SK-N-SH (cell line): ENCODE results near the gene AK2. TPM values are rescaled to one million over a fixed set of nuclear protein-coding genes. Genes with fewer than 3 reads are reported as not detected.
A peak's percentile ranks its signal among the peaks of the same experiment; 100 is the strongest.

Experiments used
- CTCF ChIA-PET: fragments of 300-600, 350-600 bp; formaldehyde crosslinking; extraction: SDS; loops from one replicate; lab custom pipeline; 2021; lab: Yijun Ruan, JAX
- POLR2A ChIA-PET: fragments of 350-600 bp; sonication (Branson Sonifier 250); formaldehyde crosslinking; extraction: SDS; loops from one replicate; lab custom pipeline; 2020; ENCODE audit warnings: antibody characterized with exemption, inconsistent platforms; lab: Yijun Ruan, JAX
- DNase-seq: peaks from one replicate; pipeline ENCODE4 v3.0.0; 2012
- H2AFZ ChIP-seq: fragments of 200-600 bp; sonication (generic); 2 replicates; pipeline ENCODE4 v1.8.1; 2016; ENCODE audit warnings: antibody characterized with exemption, mild to moderate bottlenecking, low read depth
- H3F3A ChIP-seq: fragments of 200-600 bp; sonication (generic); replicated peaks from 2 replicates; pipeline ENCODE3; 2016; ENCODE audit warnings: antibody characterized with exemption, mild to moderate bottlenecking; ENCODE audit not compliant: insufficient read depth
- H3K27ac ChIP-seq, 2 experiments: fragments of 200-500 bp in 1 of 2; fragments of 200-600 bp in 1 of 2; sonication (Bioruptor generic) in 1 of 2; sonication (generic), shearing (Covaris generic) in 1 of 2; 2 replicates each; pipeline versions ENCODE4 v1.5.1 to v1.6.1; 2014 to 2016; ENCODE audit warnings: low read depth in 2 of 2, inconsistent platforms in 1 of 2, low read length in 1 of 2, mild to moderate bottlenecking in 1 of 2, mixed read lengths in 1 of 2
- H3K27me3 ChIP-seq: fragments of 200-600 bp; sonication (generic), shearing (Covaris generic); 2 replicates; pipeline ENCODE4 v1.6.1; 2016; ENCODE audit warnings: mixed run types; ENCODE audit not compliant: insufficient read depth
- H3K36me3 ChIP-seq, 2 experiments: fragments of 200-500 bp in 1 of 2; fragments of 200-600 bp in 1 of 2; sonication (Bioruptor generic) in 1 of 2; sonication (generic) in 1 of 2; replicated peaks in 1 of 2; 2 replicates each; pipeline versions ENCODE3 to v1.5.1; 2014 to 2016; ENCODE audit warnings: low read length in 1 of 2, mild to moderate bottlenecking in 1 of 2; ENCODE audit not compliant: insufficient read depth in 2 of 2, control insufficient read depth in 1 of 2
- H3K4me1 ChIP-seq, 2 experiments: fragments of 200-500 bp in 1 of 2; fragments of 200-600 bp in 1 of 2; sonication (Bioruptor generic) in 1 of 2; sonication (generic), shearing (Covaris generic) in 1 of 2; 2 replicates each; pipeline versions ENCODE4 v1.5.1 to v1.6.1; 2014 to 2016; ENCODE audit warnings: low read depth in 1 of 2, low read length in 1 of 2, mixed run types in 1 of 2; ENCODE audit not compliant: insufficient read depth in 2 of 2, control insufficient read depth in 1 of 2
- H3K4me2 ChIP-seq: fragments of 200-600 bp; sonication (generic), shearing (Covaris generic); 2 replicates; pipeline ENCODE4 v1.6.1; 2017; ENCODE audit warnings: mixed run types
- H3K4me3 ChIP-seq, 2 experiments: fragments of 200-500 bp in 1 of 2; fragments of 200-600 bp in 1 of 2; sonication (Bioruptor generic) in 1 of 2; sonication (generic), shearing (Covaris generic) in 1 of 2; 2 replicates each; pipeline versions ENCODE4 v1.5.1 to v1.8.1; 2014 to 2016; ENCODE audit warnings: low read depth in 2 of 2, inconsistent platforms in 1 of 2, low read length in 1 of 2, mild to moderate bottlenecking in 1 of 2, mixed read lengths in 1 of 2, moderate library complexity in 1 of 2
- H3K79me2 ChIP-seq: fragments of 200-600 bp; sonication (generic); 2 replicates; pipeline ENCODE4 v1.8.1; 2017; ENCODE audit warnings: mild to moderate bottlenecking; ENCODE audit not compliant: insufficient read depth
- H3K9ac ChIP-seq: fragments of 200-600 bp; sonication (generic); 2 replicates; pipeline ENCODE4 v1.6.1; 2017; ENCODE audit warnings: mixed run types
- H3K9me2 ChIP-seq: fragments of 200-600 bp; sonication (generic); 2 replicates; pipeline ENCODE4 v1.6.1; 2017; ENCODE audit warnings: mixed run types
- H3K9me3 ChIP-seq: fragments of 200-600 bp; sonication (generic); 2 replicates; pipeline ENCODE4 v1.6.1; 2017; ENCODE audit warnings: mixed run types, mild to moderate bottlenecking, moderate library complexity
- H4K20me1 ChIP-seq: fragments of 200-600 bp; sonication (generic); 2 replicates; pipeline ENCODE4 v1.6.1; 2017; ENCODE audit warnings: mild to moderate bottlenecking, mixed run types; ENCODE audit not compliant: insufficient read depth
- ELF1 ChIP-seq: IDR thresholded peaks from 2 replicates; pipeline ENCODE4 v1.4.0; 2012
- FOSL2 ChIP-seq: IDR thresholded peaks from 2 replicates; pipeline ENCODE4 v1.4.0; 2012; ENCODE audit warnings: low read depth, mild to moderate bottlenecking, moderate library complexity, borderline replicate concordance
- FOXJ3 ChIP-seq: sonication (generic); formaldehyde crosslinking; IDR thresholded peaks from 2 replicates; pipeline ENCODE4 v1.5.1; 2020; ENCODE audit warnings: mild to moderate bottlenecking, missing genetic modification reagents
- FOXM1 ChIP-seq: IDR thresholded peaks from 2 replicates; pipeline ENCODE4 v1.4.0; 2012; ENCODE audit warnings: low read depth, mild to moderate bottlenecking
- GABPA ChIP-seq: IDR thresholded peaks from 2 replicates; pipeline ENCODE4 v1.4.0; 2012; ENCODE audit warnings: low read depth, mild to moderate bottlenecking
- JUND ChIP-seq: IDR thresholded peaks from 2 replicates; pipeline ENCODE4 v1.4.0; 2012
- MXI1 ChIP-seq: IDR thresholded peaks from 2 replicates; pipeline ENCODE4 v1.6.1; 2012; ENCODE audit warnings: mild to moderate bottlenecking, low read depth, low read length, improper control_type of control experiment
- NFIC ChIP-seq: IDR thresholded peaks from 2 replicates; pipeline ENCODE4 v1.4.0; 2012; ENCODE audit warnings: borderline replicate concordance
- NRF1 ChIP-seq: IDR thresholded peaks from 2 replicates; pipeline ENCODE4 v1.6.1; 2012; ENCODE audit warnings: low read depth, mild to moderate bottlenecking, low read length
- PBX3 ChIP-seq: IDR thresholded peaks from 2 replicates; pipeline ENCODE4; 2012
- RAD21 ChIP-seq: IDR thresholded peaks from 2 replicates; pipeline ENCODE4 v1.6.1; 2012; ENCODE audit warnings: mild to moderate bottlenecking, low read length
- RFX5 ChIP-seq: IDR thresholded peaks from 2 replicates; pipeline ENCODE4 v1.6.1; 2012; ENCODE audit warnings: mild to moderate bottlenecking, improper control_type of control experiment, low read length
- RXRA ChIP-seq: IDR thresholded peaks from 2 replicates; pipeline ENCODE4 v1.4.0; 2012; ENCODE audit warnings: low read depth, mild to moderate bottlenecking, borderline replicate concordance
- TCF12 ChIP-seq: IDR thresholded peaks from 2 replicates; pipeline ENCODE4 v1.4.0; 2012
- USF1 ChIP-seq: IDR thresholded peaks from 2 replicates; pipeline ENCODE4 v1.4.0; 2012; ENCODE audit warnings: low read depth, borderline replicate concordance
- USF2 ChIP-seq: fragments of 150-350 bp; IDR thresholded peaks from 2 replicates; pipeline ENCODE4 v1.6.1; 2017; ENCODE audit warnings: antibody characterized with exemption, low read length, low read depth, borderline replicate concordance
- YY1 ChIP-seq: IDR thresholded peaks from 2 replicates; pipeline ENCODE4 v1.4.0; 2012; ENCODE audit warnings: low read depth, mild to moderate bottlenecking
- whole genome bisulfite sequencing: methylation state at CpG from one replicate; pipeline ENCODE4 v1.1.6; 2017; ENCODE audit warnings: low lambda C conversion rate; 5-methylcytosine and 5-hydroxymethylcytosine counted together
- polyA plus RNA-seq, 3 experiments: library from polyadenylated mRNA; depleted of rRNA; stranded (reverse); fragments of >200 nt; gene quantifications; 2 replicates each; pipeline ENCODE4 v1.2.3, GENCODE V29; 2012
- TF ChIP-seq, protein P1 (sequence below): fragments of 150-350 bp; IDR thresholded peaks from 2 replicates; pipeline ENCODE4 v1.6.1; 2016; ENCODE audit warnings: mild to moderate bottlenecking, low read depth, low read length
- TF ChIP-seq, protein P2 (sequence below): fragments of 200-600 bp; sonication (generic); IDR thresholded peaks from 2 replicates; pipeline ENCODE4 v1.6.1; 2017; ENCODE audit warnings: antibody characterized with exemption, mild to moderate bottlenecking, moderate library complexity
- TF ChIP-seq, protein P3 (sequence below): IDR thresholded peaks from 2 replicates; pipeline ENCODE4 v1.4.0; 2012; ENCODE audit warnings: low read depth
- TF ChIP-seq, protein P4 (sequence below): IDR thresholded peaks from 2 replicates; pipeline ENCODE4 v1.4.0; 2012; ENCODE audit warnings: low read depth, borderline replicate concordance

AK2 gene
- polyA plus RNA-seq, 1 of the 3 experiments (the other 2 are of a cell fraction), result 191 TPM

GRCh38 chr1:32981003-32981901 is 55.4 kb downstream of the AK2 start (continued):
- TF ChIP-seq, protein P1, sequence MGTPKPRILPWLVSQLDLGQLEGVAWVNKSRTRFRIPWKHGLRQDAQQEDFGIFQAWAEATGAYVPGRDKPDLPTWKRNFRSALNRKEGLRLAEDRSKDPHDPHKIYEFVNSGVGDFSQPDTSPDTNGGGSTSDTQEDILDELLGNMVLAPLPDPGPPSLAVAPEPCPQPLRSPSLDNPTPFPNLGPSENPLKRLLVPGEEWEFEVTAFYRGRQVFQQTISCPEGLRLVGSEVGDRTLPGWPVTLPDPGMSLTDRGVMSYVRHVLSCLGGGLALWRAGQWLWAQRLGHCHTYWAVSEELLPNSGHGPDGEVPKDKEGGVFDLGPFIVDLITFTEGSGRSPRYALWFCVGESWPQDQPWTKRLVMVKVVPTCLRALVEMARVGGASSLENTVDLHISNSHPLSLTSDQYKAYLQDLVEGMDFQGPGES, result no peak
- TF ChIP-seq RFX5 (peak; percentile 76), FOSL2 (peak; percentile 35; the same call in 1 of the 2 replicates), TCF12 (peak; percentile 49; the same call in 1 of the 2 replicates), PBX3 (peak; percentile 29), ELF1 (peak; percentile 85), RXRA (no peak), FOXJ3 (CRISPR knock-in tag) (no peak)
- TF ChIP-seq, protein P2, sequence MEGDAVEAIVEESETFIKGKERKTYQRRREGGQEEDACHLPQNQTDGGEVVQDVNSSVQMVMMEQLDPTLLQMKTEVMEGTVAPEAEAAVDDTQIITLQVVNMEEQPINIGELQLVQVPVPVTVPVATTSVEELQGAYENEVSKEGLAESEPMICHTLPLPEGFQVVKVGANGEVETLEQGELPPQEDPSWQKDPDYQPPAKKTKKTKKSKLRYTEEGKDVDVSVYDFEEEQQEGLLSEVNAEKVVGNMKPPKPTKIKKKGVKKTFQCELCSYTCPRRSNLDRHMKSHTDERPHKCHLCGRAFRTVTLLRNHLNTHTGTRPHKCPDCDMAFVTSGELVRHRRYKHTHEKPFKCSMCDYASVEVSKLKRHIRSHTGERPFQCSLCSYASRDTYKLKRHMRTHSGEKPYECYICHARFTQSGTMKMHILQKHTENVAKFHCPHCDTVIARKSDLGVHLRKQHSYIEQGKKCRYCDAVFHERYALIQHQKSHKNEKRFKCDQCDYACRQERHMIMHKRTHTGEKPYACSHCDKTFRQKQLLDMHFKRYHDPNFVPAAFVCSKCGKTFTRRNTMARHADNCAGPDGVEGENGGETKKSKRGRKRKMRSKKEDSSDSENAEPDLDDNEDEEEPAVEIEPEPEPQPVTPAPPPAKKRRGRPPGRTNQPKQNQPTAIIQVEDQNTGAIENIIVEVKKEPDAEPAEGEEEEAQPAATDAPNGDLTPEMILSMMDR, result no peak
- TF ChIP-seq, protein P3, sequence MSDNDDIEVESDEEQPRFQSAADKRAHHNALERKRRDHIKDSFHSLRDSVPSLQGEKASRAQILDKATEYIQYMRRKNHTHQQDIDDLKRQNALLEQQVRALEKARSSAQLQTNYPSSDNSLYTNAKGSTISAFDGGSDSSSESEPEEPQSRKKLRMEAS, result peak; percentile 48

DNA sequence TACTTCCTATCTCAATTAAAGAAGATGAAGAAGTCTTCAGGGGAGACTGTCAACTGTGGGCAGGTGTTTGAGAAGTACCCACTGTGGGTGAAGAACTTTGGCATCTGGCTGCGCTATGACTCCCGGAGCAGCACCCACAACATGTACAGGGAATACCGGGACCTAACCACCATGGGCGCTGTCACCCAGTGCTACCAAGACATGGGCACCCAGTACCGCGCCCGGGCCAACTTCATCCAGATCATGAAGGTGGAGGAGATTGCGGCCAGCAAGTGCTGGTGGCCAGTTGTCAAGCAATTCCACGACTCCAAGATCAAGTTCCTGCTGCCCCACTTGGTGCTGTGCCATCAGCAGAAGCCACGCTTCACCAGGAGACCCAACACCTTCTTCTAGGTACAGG is 56.6 kb downstream of the AK2 start:
- H3K79me2 ChIP-seq, result no peaks in the 10 kb centered on the region
- H3K36me3 ChIP-seq, result no peaks in the 10 kb centered on the region
- H3K4me2 ChIP-seq, result no peak overlapping the region
- peaks cover 5% of the 10 kb centered on the region for H3F3A ChIP-seq
- H3K9ac ChIP-seq, result no peak overlapping the region
- H3K9me2 ChIP-seq, result no peaks in the 10 kb centered on the region
- H3K9me3 ChIP-seq, result no peaks in the 10 kb centered on the region
- H3K27me3 ChIP-seq, result no peaks in the 10 kb centered on the region
- H3K27ac ChIP-seq, result no peak overlapping the region
- no peak overlapping the region for H3K4me3 ChIP-seq
- H3K4me1 ChIP-seq, result peaks cover 11 to 18% of the 10 kb centered on the region in 2 experiments
- 83% methylated on average over 1 of the region's 10 CpGs for WGBS
- no peak overlapping the region for H2AFZ ChIP-seq
- CTCF ChIA-PET, result no interaction called here
- H4K20me1 ChIP-seq, result no peaks in the 10 kb centered on the region
- DNase-seq, result no peak
- POLR2A ChIA-PET, result no interaction called here
- TF ChIP-seq FOSL2 (no peak), TCF12 (no peak), USF2 (no peak), USF1 (no peak), NRF1 (no peak), NFIC (no peak), YY1 (no peak), GABPA (no peak), MXI1 (no peak), RAD21 (no peak), FOXM1 (no peak), JUND (no peak), RFX5 (no peak)
- TF ChIP-seq, protein P1, result no peak
- TF ChIP-seq, protein P4, sequence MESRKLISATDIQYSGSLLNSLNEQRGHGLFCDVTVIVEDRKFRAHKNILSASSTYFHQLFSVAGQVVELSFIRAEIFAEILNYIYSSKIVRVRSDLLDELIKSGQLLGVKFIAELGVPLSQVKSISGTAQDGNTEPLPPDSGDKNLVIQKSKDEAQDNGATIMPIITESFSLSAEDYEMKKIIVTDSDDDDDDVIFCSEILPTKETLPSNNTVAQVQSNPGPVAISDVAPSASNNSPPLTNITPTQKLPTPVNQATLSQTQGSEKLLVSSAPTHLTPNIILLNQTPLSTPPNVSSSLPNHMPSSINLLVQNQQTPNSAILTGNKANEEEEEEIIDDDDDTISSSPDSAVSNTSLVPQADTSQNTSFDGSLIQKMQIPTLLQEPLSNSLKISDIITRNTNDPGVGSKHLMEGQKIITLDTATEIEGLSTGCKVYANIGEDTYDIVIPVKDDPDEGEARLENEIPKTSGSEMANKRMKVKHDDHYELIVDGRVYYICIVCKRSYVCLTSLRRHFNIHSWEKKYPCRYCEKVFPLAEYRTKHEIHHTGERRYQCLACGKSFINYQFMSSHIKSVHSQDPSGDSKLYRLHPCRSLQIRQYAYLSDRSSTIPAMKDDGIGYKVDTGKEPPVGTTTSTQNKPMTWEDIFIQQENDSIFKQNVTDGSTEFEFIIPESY, result no peak
- TF ChIP-seq, protein P3, result no peak
